ENCODE data around the gene C11orf24.
A peak's percentile ranks its signal among the peaks of the same experiment; 100 is the strongest.
"Not testable (repeated sequence)": the region's sequence is repeated elsewhere in the genome, so short reads cannot be mapped to it uniquely, and the experiment has no call there.

The C11orf24 gene

GRCh38 chr11:68259122-68259959 lies 12.4 kb downstream of the C11orf24 start:
- TF ChIP-seq ZFX (IDR thresholded peaks at IDR 0.05), result no peak
- TF ChIP-seq CTCF (conservative IDR thresholded peaks at IDR 0.05), result no peak

GRCh38 chr11:68258363-68258765 lies 13.4 kb downstream of the C11orf24 start:
- TF ChIP-seq ZFX (IDR thresholded peaks at IDR 0.05) (no peak), CTCF (conservative IDR thresholded peaks at IDR 0.05) (no peak)
- H3K27ac ChIP-seq, result no peak overlapping the region

More at GRCh38 chr11:68259122-68259959, 12.4 kb downstream of the C11orf24 start:
- H3K27ac ChIP-seq, result no peak overlapping the region

- H3K27ac ChIP-seq, result no peak overlapping the region
- TF ChIP-seq ZFX (IDR thresholded peaks at IDR 0.05), result no peak
- peak; percentile 93 for TF ChIP-seq CTCF (conservative IDR thresholded peaks at IDR 0.05)
Measured at GRCh38 chr11:68257477-68258362, 14.1 kb downstream of the C11orf24 start.

- no peak for TF ChIP-seq CTCF (conservative IDR thresholded peaks at IDR 0.05)
- TF ChIP-seq ZFX (IDR thresholded peaks at IDR 0.05), result no peak
- H3K27ac ChIP-seq, result no peak overlapping the region
Measured at GRCh38 chr11:68256331-68256741, 15.4 kb downstream of the C11orf24 start.

GRCh38 chr11:68255526-68255925 lies 16.2 kb downstream of the C11orf24 start:
- no peak overlapping the region for H3K27ac ChIP-seq

GRCh38 chr11:68254421-68254820 lies 17.4 kb downstream of the C11orf24 start:
- no peak for TF ChIP-seq CTCF (conservative IDR thresholded peaks at IDR 0.05)
- no peak overlapping the region for H3K27ac ChIP-seq

More at GRCh38 chr11:68255526-68255925, 16.2 kb downstream of the C11orf24 start:
- TF ChIP-seq ZFX (IDR thresholded peaks at IDR 0.05) (no peak), CTCF (conservative IDR thresholded peaks at IDR 0.05) (no peak)

GRCh38 chr11:68251765-68252164 lies 20.0 kb downstream of the C11orf24 start:
- no peak for TF ChIP-seq CTCF (conservative IDR thresholded peaks at IDR 0.05)
- TF ChIP-seq ZFX (IDR thresholded peaks at IDR 0.05), result no peak

GRCh38 chr11:68244912-68245311 lies 26.9 kb downstream of the C11orf24 start:
- not testable (repeated sequence) for H3K27ac ChIP-seq

More at GRCh38 chr11:68251765-68252164, 20.0 kb downstream of the C11orf24 start:
- no peak overlapping the region for H3K27ac ChIP-seq

GRCh38 chr11:68243847-68244246 lies 27.9 kb downstream of the C11orf24 start:
- H3K27ac ChIP-seq, result not testable (repeated sequence)

All from C4-2B (cell line).